ENCODE measurements around the gene XIRP1. TPM values are rescaled to one million over a fixed set of nuclear protein-coding genes. Genes with fewer than 3 reads are reported as not detected.

XIRP1 gene
- total and polyA plus RNA-seq, 2 of the 13 experiments (the other 11 are each of a cell fraction or from before 2014, with no cell fraction given): not detected

DNA sequence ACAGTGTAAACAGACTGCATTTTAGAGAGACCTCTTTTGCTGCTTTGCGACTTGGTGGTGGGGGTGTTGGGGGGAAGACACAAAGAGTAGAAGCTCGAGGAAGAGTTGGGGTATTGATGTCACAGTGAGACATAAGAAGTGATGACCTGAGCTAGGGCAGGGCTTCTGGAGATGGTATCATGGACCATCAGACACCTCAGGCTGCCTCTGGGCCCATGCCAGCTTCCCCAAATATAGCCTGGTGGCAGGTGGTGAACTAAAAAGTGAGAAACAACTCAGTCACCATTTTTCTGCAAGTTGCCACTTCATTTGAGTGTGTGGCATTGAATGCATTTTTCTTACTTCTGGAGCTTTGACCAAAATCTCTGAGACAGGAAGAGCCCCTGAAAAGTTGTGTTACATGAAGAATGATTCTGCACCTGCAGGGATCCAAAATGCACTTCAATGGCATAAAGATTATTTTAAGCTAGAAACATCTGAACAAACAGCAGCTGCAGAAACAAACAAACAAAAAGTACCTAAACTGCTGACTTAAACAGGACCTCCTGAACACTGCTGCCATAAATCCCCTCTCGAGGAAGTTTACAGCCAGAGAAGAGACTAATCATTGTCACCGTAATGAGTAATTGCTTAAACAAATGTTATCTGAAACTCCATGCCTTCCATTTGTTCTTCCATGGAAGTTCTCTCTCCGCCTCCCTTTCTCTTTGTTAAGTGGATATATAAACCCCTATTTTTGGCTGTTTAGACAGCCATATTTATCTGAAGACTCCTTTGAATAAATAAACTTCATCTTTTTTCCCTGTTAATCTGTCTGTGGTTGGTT lies 15.2 kb upstream of the XIRP1 start:
- H3K36me3 ChIP-seq (replicated peaks in 1 of 2; ENCODE audit: control insufficient read depth in 1 of 2, insufficient read depth in 2 of 2, low read length in 2 of 2): no peaks in the 10 kb centered on the region
- no peak overlapping the region for H2AFZ ChIP-seq (ENCODE audit: low read length)
- no peaks in the 10 kb centered on the region for H3K9me3 ChIP-seq (ENCODE audit: low read length)
- CTCF ChIA-PET (ENCODE audit: low intra/inter-chr PET ratio, low total read pairs): interaction anchor here (2.1 kb wide), 1 partner anchor 80 kb away, joined by 16 read pairs; no protein-coding TSS in a partner anchor
- 3% methylated on average over 5 of the region's 5 CpGs for WGBS (ENCODE audit: low lambda C conversion rate)
- no TSS peak for BruUV-seq (replicated peaks)
- H4K20me1 ChIP-seq (ENCODE audit: insufficient read depth, low read length): no peaks in the 10 kb centered on the region
- H3K4me3 ChIP-seq (replicated peaks in 1 of 3; ENCODE audit: insufficient read depth in 1 of 3, low read depth in 2 of 3, low read length in 3 of 3): no peak overlapping the region
- H3K4me2 ChIP-seq (ENCODE audit: low read depth, low read length): no peak overlapping the region
- in situ Hi-C loops (cut with HindIII; ENCODE audit: extremely low pct_ligation_motif_present, low pct_unique_long_range_greater_than_20kb): no loop called here
- H3K27ac ChIP-seq (ENCODE audit: extremely low read length, insufficient read depth, low read length): no peak overlapping the region
- no peak for FAIRE-seq
- no peak overlapping the region for H3K9ac ChIP-seq (ENCODE audit: insufficient read depth, low read depth, low read length)
- POLR2A ChIA-PET: no interaction called here
- no peaks in the 10 kb centered on the region for H3K79me2 ChIP-seq (ENCODE audit: insufficient read depth, low read length)
- intact Hi-C loops (cut with micrococcal nuclease; ENCODE audit: unreplicated experiment): loop anchor here (1.0 to 5.0 kb wide), 2 partner anchors 80 to 81 kb away; no protein-coding TSS in a partner anchor
- no peak for ATAC-seq
- no peaks in the 10 kb centered on the region for H3K4me1 ChIP-seq (ENCODE audit: insufficient read depth, low read length)
- no peak for DNase-seq (ENCODE audit: low spot score)
- peaks cover 1 to 27% of the 10 kb centered on the region in 2 experiments; a peak in 4 of 5 replicates for H3K27me3 ChIP-seq (ENCODE audit: control insufficient read depth in 1 of 2, insufficient read depth in 2 of 2, low read length in 2 of 2)
- TF ChIP-seq, protein P1, sequence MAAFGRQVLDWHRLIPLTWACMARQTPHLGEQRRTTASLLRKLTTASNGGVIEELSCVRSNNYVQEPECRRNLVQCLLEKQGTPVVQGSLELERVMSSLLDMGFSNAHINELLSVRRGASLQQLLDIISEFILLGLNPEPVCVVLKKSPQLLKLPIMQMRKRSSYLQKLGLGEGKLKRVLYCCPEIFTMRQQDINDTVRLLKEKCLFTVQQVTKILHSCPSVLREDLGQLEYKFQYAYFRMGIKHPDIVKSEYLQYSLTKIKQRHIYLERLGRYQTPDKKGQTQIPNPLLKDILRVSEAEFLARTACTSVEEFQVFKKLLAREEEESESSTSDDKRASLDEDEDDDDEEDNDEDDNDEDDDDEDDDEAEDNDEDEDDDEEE (CRISPR knock-in tag; IDR thresholded peaks at IDR 0.05): no peak
- TF ChIP-seq HNRNPLL (IDR thresholded peaks at IDR 0.05; ENCODE audit: low read depth, low read length, poor library complexity, severe bottlenecking) (no peak), RFX1 (IDR thresholded peaks at IDR 0.05) (no peak), NR1H2 (CRISPR knock-in tag; IDR thresholded peaks at IDR 0.05; ENCODE audit: borderline replicate concordance, low read depth) (no peak), HES4 (CRISPR knock-in tag; IDR thresholded peaks at IDR 0.05; ENCODE audit: borderline replicate concordance) (no peak), NFATC3 (CRISPR knock-in tag; IDR thresholded peaks at IDR 0.05) (no peak), ZNF83 (CRISPR knock-in tag; IDR thresholded peaks at IDR 0.05; ENCODE audit: borderline replicate concordance) (no peak), ZC3H13 (CRISPR knock-in tag; IDR thresholded peaks at IDR 0.05) (no peak), ZNF777 (CRISPR knock-in tag; IDR thresholded peaks at IDR 0.05) (no peak), PAX8 (CRISPR knock-in tag; IDR thresholded peaks at IDR 0.05; ENCODE audit: borderline replicate concordance) (no peak), ZFP1 (CRISPR knock-in tag; IDR thresholded peaks at IDR 0.05) (no peak), FOXC1 (CRISPR knock-in tag; IDR thresholded peaks at IDR 0.05; ENCODE audit: borderline replicate concordance) (no peak), ARNT2 (CRISPR knock-in tag; IDR thresholded peaks at IDR 0.05; ENCODE audit: low read depth) (no peak)
- TF ChIP-seq, protein P2, sequence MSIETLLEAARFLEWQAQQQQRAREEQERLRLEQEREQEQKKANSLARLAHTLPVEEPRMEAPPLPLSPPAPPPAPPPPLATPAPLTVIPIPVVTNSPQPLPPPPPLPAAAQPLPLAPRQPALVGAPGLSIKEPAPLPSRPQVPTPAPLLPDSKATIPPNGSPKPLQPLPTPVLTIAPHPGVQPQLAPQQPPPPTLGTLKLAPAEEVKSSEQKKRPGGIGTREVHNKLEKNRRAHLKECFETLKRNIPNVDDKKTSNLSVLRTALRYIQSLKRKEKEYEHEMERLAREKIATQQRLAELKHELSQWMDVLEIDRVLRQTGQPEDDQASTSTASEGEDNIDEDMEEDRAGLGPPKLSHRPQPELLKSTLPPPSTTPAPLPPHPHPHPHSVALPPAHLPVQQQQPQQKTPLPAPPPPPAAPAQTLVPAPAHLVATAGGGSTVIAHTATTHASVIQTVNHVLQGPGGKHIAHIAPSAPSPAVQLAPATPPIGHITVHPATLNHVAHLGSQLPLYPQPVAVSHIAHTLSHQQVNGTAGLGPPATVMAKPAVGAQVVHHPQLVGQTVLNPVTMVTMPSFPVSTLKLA (IDR thresholded peaks at IDR 0.05): no peak
- TF ChIP-seq, protein P3, sequence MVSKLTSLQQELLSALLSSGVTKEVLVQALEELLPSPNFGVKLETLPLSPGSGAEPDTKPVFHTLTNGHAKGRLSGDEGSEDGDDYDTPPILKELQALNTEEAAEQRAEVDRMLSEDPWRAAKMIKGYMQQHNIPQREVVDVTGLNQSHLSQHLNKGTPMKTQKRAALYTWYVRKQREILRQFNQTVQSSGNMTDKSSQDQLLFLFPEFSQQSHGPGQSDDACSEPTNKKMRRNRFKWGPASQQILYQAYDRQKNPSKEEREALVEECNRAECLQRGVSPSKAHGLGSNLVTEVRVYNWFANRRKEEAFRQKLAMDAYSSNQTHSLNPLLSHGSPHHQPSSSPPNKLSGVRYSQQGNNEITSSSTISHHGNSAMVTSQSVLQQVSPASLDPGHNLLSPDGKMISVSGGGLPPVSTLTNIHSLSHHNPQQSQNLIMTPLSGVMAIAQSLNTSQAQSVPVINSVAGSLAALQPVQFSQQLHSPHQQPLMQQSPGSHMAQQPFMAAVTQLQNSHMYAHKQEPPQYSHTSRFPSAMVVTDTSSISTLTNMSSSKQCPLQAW (CRISPR knock-in tag; IDR thresholded peaks at IDR 0.05): no peak
- TF ChIP-seq, protein P4, sequence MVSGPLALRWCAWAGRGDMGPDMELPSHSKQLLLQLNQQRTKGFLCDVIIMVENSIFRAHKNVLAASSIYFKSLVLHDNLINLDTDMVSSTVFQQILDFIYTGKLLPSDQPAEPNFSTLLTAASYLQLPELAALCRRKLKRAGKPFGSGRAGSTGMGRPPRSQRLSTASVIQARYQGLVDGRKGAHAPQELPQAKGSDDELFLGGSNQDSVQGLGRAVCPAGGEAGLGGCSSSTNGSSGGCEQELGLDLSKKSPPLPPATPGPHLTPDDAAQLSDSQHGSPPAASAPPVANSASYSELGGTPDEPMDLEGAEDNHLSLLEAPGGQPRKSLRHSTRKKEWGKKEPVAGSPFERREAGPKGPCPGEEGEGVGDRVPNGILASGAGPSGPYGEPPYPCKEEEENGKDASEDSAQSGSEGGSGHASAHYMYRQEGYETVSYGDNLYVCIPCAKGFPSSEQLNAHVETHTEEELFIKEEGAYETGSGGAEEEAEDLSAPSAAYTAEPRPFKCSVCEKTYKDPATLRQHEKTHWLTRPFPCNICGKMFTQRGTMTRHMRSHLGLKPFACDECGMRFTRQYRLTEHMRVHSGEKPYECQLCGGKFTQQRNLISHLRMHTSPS (CRISPR knock-in tag; IDR thresholded peaks at IDR 0.05; ENCODE audit: low read depth): no peak
